RWPE1 (cell line): ENCODE measurements around the gene GSAP.

Experiments used
- CTCF ChIA-PET: fragments of 350-600 bp; sonication (Branson Sonifier 250); formaldehyde crosslinking; extraction: SDS; loops from one replicate; lab custom pipeline; 2021; lab: Yijun Ruan, JAX
- POLR2A ChIA-PET: fragments of 400-600 bp; formaldehyde crosslinking; extraction: SDS; loops from one replicate; lab custom pipeline; 2020; ENCODE audit warnings: antibody characterized with exemption; ENCODE audit not compliant: low non-redundant PET; lab: Yijun Ruan, JAX
- DNase-seq: peaks from one replicate; pipeline ENCODE4 v3.0.0; 2012; ENCODE audit warnings: low spot score
- H3K27ac ChIP-seq: fragments of 450-650 bp; 2 replicates; pipeline ENCODE4 v1.5.1; 2017
- TF ChIP-seq, protein P1 (sequence below): fragments of 450-650 bp; conservative IDR thresholded peaks from 2 replicates; pipeline ENCODE4 v1.5.1; 2017; ENCODE audit warnings: low read depth, mild to moderate bottlenecking

The GSAP gene

DNA sequence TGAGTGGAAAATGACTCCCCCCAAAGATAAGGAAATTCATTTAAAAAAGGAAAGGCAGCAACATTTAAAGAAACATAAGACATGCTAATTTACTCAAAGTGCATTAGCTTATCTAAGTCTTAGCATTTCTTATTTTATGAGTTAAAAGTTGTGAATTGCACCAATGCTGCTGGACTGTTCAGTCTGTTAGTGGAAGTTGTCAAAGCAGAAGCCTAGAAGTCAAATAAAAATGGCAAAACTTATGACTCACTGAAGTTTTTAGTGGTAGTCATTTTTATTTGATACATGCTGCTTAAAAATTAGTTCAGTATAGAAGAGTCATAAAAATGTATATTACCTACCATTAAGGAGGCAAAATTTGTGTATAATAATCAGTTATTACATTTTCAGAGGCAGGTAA lies 125.7 kb downstream of the GSAP start:
- TF ChIP-seq, protein P1, sequence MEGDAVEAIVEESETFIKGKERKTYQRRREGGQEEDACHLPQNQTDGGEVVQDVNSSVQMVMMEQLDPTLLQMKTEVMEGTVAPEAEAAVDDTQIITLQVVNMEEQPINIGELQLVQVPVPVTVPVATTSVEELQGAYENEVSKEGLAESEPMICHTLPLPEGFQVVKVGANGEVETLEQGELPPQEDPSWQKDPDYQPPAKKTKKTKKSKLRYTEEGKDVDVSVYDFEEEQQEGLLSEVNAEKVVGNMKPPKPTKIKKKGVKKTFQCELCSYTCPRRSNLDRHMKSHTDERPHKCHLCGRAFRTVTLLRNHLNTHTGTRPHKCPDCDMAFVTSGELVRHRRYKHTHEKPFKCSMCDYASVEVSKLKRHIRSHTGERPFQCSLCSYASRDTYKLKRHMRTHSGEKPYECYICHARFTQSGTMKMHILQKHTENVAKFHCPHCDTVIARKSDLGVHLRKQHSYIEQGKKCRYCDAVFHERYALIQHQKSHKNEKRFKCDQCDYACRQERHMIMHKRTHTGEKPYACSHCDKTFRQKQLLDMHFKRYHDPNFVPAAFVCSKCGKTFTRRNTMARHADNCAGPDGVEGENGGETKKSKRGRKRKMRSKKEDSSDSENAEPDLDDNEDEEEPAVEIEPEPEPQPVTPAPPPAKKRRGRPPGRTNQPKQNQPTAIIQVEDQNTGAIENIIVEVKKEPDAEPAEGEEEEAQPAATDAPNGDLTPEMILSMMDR = no peak
- POLR2A ChIA-PET = no interaction called here
- no peak overlapping the region for H3K27ac ChIP-seq
- CTCF ChIA-PET = no interaction called here
- DNase-seq = no peak

DNA sequence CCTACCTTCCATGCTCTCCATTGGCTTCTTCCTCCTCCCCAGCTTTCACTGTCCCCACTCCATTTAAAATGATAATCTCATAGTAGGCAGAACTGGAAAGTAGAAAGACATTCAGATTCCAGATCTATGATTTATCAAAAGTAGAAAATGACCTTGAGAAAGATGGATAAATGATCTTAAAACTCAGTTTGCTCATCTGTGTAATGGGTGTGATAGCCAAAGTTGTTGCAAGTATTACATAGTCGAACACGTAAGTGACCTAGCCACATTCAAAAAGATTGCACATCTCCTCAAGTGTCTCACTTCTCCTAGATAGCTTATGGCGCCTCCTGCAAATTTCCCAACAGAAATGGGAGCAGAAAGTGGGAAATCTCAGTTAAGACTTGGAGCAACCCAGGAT lies 126.8 kb downstream of the GSAP start:
- ChIA-PET POLR2A (no interaction called here), CTCF (no interaction called here)
- TF ChIP-seq, protein P1 = no peak
- no peak for DNase-seq
- no peak overlapping the region for H3K27ac ChIP-seq

DNA sequence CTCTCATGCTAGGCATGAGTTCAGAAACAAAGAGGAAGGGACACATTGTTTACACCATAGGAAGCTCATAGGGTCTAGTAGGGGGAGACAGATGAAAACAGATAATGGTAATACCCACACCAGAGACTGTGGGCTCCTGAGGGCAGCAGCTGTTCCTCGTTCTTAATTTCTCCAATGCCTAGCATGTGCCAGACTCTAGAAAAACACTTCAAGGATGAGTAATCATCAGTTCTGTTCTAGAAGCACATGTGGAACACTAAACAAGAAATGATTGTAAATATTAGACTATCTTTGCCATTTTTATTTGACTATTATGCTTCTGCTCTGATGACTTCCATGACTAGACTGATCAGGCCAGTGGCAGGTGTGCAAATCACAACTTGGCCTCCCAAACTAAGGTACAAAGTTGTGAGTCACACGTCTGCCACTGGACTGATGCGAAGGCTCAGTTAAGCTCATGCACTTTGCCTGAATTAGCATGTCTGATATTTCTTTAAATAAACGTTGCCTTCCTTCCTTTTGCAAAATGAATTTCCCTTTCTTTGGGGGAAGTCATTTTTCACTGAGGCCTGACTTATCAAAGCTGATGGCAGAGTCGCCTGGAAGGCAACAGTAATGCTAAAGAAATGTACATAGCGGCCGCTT lies 127.4 kb downstream of the GSAP start:
- no peak overlapping the region for H3K27ac ChIP-seq
- DNase-seq = no peak
- ChIA-PET POLR2A (no interaction called here), CTCF (no interaction called here)
- TF ChIP-seq, protein P1 = no peak

DNA sequence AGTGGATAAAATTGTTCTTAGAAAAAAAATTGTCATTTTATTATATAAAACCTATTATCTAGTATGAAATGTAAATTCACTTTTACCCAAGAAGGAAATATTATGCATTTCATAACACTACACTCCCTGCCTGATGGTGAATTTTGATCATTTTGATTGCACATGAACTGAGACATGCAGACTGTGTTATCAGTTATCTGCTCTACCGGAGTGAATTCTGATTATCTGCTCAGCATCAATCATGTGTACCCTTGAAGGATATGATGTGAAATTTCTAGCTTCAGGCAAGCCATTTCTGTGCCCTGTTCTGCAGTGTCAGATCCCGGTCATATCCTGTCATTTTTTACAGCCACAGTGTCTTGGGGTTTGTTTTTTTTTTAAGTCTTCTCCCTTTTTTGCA lies 131.5 kb downstream of the GSAP start:
- TF ChIP-seq, protein P1 = no peak
- no peak for DNase-seq
- H3K27ac ChIP-seq = no peak overlapping the region
- POLR2A ChIA-PET = no interaction called here
- CTCF ChIA-PET = interaction anchor here (1.1 kb wide), 1 partner anchor 47 kb away, joined by 9 read pairs; no protein-coding TSS in a partner anchor

DNA sequence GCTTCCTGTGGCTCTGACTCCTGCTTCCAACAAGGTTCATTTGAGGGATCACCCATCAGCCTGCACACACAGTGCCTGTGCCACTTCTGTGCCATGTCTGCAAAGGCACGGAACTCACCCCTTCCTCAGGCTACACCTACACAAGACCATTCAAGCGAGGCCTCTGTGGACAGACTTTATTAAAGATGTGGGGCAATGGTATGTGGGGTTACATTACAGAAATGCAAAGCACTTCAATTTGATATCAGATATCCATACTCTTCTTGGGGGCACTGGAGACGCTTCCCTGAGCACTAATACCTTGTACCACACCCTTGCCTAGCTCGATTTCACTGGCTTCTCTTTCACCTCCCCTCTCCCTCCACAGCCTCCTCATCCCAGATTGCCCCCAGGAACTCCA lies 132.1 kb downstream of the GSAP start:
- ChIA-PET CTCF (interaction anchor here (1.1 kb wide), 1 partner anchor 48 kb away, joined by 9 read pairs; no protein-coding TSS in a partner anchor), POLR2A (no interaction called here)
- no peak overlapping the region for H3K27ac ChIP-seq
- TF ChIP-seq, protein P1 = no peak
- DNase-seq = no peak

DNA sequence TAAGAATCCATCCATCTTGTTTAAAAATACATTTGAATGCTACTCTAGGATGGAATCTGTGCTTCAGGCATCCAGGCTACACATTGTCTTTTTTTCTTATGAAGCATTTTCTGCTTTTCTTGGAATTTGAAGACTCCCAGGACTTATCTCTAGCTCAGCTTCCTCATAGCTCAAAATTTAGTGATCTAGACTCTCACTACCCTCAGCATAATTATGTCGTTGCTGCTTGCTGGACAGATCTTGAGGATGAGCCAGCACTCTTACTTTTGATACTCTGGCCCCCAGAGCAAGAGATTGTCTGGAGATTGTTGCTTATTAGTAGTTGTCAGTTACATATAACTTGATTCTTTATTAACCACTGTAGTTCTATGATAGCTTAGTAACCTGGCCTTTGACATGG lies 133.3 kb downstream of the GSAP start:
- H3K27ac ChIP-seq = no peak overlapping the region
- CTCF ChIA-PET = interaction anchor here (1.0 kb wide), 1 partner anchor 18 kb away, joined by 3 read pairs; no protein-coding TSS in a partner anchor
- no peak for DNase-seq
- TF ChIP-seq, protein P1 = no peak
- POLR2A ChIA-PET = no interaction called here
